ENCODE results near the gene MGST2. TPM values are rescaled to one million over a fixed set of nuclear protein-coding genes. Genes with fewer than 3 reads are reported as not detected.

Gene MGST2
- total RNA-seq, 1 donor from 2014 or later = 43.2 TPM

DNA sequence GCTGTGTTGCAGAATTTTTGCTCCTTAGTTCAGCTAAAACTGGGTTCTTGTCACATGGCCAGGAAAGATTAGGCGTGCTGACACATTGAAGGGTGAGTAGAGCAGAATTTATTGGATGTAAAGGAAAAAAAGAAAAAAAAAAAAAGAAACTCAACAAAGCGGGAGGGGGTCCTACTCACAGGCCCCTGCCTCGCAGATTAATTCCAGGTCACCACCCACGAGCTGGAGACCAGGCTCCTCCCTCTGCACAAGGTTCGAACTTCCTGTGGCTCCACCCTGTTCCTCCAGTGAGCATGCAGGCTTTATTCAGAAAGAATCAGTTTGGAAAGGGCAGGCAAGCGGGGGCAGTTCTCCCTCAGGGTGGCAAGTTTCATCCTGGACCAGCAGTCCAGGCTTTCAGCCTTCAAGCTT is 17.1 kb downstream of the MGST2 start:
- H3K4me1 Mint-ChIP-seq (ENCODE audit: unreplicated experiment) = peaks cover 7% of the 10 kb centered on the region
- no peak overlapping the region for H3K4me3 Mint-ChIP-seq
- peaks cover 16% of the 10 kb centered on the region for H3K9me3 Mint-ChIP-seq
- peaks cover 57% of the 10 kb centered on the region for H3K36me3 Mint-ChIP-seq
- no peaks in the 10 kb centered on the region for H3K27me3 Mint-ChIP-seq
- DNase-seq (ENCODE audit: extremely low spot score, unreplicated experiment) = no peak
- TF ChIP-seq, protein P1, sequence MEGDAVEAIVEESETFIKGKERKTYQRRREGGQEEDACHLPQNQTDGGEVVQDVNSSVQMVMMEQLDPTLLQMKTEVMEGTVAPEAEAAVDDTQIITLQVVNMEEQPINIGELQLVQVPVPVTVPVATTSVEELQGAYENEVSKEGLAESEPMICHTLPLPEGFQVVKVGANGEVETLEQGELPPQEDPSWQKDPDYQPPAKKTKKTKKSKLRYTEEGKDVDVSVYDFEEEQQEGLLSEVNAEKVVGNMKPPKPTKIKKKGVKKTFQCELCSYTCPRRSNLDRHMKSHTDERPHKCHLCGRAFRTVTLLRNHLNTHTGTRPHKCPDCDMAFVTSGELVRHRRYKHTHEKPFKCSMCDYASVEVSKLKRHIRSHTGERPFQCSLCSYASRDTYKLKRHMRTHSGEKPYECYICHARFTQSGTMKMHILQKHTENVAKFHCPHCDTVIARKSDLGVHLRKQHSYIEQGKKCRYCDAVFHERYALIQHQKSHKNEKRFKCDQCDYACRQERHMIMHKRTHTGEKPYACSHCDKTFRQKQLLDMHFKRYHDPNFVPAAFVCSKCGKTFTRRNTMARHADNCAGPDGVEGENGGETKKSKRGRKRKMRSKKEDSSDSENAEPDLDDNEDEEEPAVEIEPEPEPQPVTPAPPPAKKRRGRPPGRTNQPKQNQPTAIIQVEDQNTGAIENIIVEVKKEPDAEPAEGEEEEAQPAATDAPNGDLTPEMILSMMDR (conservative IDR thresholded peaks at IDR 0.05) = no peak
- H3K27ac Mint-ChIP-seq = no peak overlapping the region

DNA sequence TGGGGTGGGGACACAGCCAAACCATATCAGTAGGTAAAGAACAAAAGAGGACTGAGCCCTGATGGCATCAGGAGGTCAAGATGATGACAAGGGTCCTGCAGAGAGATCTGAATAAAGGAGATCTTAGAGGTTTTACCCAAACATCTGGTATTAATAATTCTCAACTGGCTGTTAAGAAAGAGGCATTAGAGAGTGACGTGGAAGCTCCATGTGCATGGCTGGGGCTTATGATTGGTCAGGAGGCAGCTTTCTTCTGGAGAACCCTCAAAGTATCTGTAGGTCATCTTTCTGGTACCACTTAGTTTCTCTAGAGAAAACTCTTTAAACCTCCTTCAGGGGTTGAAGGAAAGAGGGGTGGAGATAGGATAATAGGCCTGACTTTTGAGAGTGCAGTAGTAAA is 18.7 kb downstream of the MGST2 start:
- Mint-ChIP-seq H3K9me3 (peaks cover 10% of the 10 kb centered on the region), H3K27ac (no peak overlapping the region), H3K27me3 (no peaks in the 10 kb centered on the region), H3K4me1 (ENCODE audit: unreplicated experiment) (peaks cover 7% of the 10 kb centered on the region), H3K4me3 (no peak overlapping the region), H3K36me3 (peaks cover 42% of the 10 kb centered on the region)
- no peak for DNase-seq (ENCODE audit: extremely low spot score, unreplicated experiment)
- TF ChIP-seq, protein P1 (conservative IDR thresholded peaks at IDR 0.05) = no peak

DNA sequence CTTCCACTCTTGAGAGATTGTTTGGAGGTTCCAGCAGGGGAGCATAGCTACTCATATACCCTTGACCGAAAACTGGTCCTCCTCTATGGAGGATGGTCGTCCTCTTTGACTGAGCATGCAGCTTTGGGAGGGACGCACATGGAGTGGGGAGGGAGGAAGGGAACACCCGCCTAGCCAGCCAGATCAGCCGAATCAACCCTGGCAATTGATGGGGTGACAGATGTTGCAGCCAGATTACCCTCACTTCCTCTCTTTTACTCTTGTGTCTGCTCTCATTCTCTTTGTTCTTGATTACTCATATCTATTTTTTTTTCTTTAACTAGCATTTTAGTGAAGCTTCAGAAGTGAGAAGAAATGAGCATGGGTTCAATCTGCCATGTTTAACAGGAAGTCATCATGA is 19.6 kb downstream of the MGST2 start:
- Mint-ChIP-seq H3K27me3 (no peaks in the 10 kb centered on the region), H3K4me1 (ENCODE audit: unreplicated experiment) (peaks cover 7% of the 10 kb centered on the region), H3K4me3 (no peak overlapping the region), H3K27ac (no peak overlapping the region), H3K36me3 (peaks cover 38% of the 10 kb centered on the region), H3K9me3 (peaks cover 10% of the 10 kb centered on the region)
- TF ChIP-seq, protein P1 (conservative IDR thresholded peaks at IDR 0.05) = no peak
- DNase-seq (ENCODE audit: extremely low spot score, unreplicated experiment) = no peak

DNA sequence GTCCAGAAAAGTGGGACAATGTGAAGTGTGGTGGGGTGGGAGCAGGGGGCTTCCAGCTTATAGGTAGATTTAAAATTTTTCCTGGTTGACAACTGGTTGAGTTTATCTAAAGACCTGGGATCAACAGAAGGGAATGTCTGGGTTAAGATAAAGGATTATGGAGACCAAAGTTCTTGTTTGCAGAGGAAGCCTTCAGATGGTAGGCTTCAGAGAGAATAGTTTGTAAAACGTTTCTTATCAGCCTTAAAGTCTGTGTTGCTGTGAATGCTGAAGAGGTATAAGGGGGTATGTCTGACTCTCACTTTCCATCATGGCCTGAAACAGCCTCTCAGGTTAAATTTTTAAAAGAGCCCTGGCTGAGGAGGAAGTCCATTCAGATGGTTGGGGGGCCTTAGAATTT is 20.5 kb downstream of the MGST2 start:
- Mint-ChIP-seq H3K27me3 (no peaks in the 10 kb centered on the region), H3K36me3 (peaks cover 29% of the 10 kb centered on the region), H3K4me1 (ENCODE audit: unreplicated experiment) (peaks cover 7% of the 10 kb centered on the region), H3K4me3 (no peak overlapping the region), H3K9me3 (peaks cover 10% of the 10 kb centered on the region), H3K27ac (no peak overlapping the region)
- DNase-seq (ENCODE audit: extremely low spot score, unreplicated experiment) = no peak
- TF ChIP-seq, protein P1 (conservative IDR thresholded peaks at IDR 0.05) = no peak

DNA sequence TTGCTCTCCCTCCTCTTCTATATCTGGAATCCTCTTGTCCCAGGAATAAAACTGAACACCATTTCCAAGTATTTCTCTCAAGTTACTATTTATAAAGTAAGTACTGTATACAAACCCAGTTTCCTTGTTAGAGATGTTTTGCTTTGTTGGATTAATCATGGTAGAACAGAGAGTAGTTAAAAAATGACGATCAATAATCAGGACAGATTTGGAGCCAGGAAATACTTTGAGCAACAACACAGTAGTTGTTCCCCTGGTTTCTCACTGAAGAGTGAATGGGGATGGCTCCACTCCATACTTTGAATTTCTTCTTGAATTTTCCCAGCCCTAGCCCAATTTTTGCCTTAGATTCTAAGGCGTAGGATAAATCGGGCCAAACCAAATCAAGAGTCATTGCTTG is 21.4 kb downstream of the MGST2 start:
- peaks cover 10% of the 10 kb centered on the region for H3K9me3 Mint-ChIP-seq
- DNase-seq (ENCODE audit: extremely low spot score, unreplicated experiment) = no peak
- H3K4me3 Mint-ChIP-seq = no peak overlapping the region
- no peaks in the 10 kb centered on the region for H3K27me3 Mint-ChIP-seq
- H3K27ac Mint-ChIP-seq = no peak overlapping the region
- TF ChIP-seq, protein P1 (conservative IDR thresholded peaks at IDR 0.05) = no peak
- peaks cover 7% of the 10 kb centered on the region for H3K4me1 Mint-ChIP-seq (ENCODE audit: unreplicated experiment)
- H3K36me3 Mint-ChIP-seq = peaks cover 28% of the 10 kb centered on the region

Measured in type B pancreatic cell (in vitro differentiated cells).